Measurements from ENCODE around the gene CRACR2A.

The CRACR2A gene

DNA sequence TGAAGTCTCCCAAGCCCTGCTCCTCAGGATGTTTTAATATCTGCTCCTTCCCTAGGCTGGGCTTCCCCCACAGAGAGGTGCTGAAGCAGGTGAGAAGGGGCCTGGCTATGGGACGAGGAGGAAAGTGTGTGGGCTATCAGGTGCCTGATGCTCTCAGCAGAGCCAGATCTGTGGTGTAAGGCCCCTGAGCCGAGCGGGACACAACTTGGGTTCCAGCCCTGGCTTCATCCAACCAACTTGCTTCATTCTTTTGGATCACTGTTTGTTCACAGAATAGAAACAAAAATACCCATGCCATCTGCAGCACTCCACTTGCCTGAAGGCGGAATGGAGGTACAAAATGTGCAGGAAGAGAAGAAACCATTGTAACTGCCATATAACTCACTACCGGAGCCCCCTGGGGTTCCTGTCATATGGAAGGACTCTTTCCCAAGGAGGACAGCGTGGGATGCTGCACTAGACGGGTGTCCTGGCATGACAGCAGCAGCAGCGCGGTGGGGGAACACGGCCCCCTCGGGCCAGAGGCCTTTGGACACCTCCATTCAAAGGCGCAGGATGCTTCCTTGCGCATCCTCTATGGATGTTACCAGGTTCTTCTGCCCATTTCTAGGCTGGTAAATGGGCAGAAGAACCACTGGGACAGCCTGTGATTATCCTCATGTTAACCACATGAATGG lies 95.8 kb downstream of the CRACR2A start:
- no peak for DNase-seq (ENCODE audit: low read depth in 3 of 3, low spot score in 1 of 3)

- DNase-seq (ENCODE audit: low read depth in 3 of 3, low spot score in 1 of 3), result no peak
Observed at GRCh38 chr12:3655328-3655900, 97.5 kb downstream of the CRACR2A start.

- no peak for DNase-seq (ENCODE audit: low read depth in 3 of 3, low spot score in 1 of 3)
Observed at GRCh38 chr12:3651585-3652424, 101.1 kb downstream of the CRACR2A start.

DNA sequence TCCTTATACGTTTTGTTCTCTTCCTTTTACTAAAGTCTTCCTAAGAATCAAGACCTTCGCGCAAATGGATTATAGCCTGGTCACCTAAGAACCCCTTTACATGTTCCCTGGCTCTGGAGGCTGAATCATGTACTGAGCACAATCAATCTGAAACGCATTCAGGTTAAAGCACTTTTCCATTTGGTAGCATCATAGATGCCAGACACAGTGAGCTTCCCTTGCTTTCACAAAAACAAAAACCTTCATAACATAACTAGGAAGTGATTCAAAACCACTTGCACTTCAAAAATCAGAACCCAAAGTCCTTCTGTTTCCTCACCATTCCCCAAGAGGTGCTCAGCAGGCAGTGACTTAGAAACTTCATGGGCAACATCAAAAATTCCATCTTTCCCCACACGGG lies 105.4 kb downstream of the CRACR2A start:
- no peak for DNase-seq (ENCODE audit: low read depth in 3 of 3, low spot score in 1 of 3)

GRCh38 chr12:3646561-3647241 lies 106.2 kb downstream of the CRACR2A start:
- DNase-seq (ENCODE audit: low read depth in 3 of 3, low spot score in 1 of 3), result no peak

DNA sequence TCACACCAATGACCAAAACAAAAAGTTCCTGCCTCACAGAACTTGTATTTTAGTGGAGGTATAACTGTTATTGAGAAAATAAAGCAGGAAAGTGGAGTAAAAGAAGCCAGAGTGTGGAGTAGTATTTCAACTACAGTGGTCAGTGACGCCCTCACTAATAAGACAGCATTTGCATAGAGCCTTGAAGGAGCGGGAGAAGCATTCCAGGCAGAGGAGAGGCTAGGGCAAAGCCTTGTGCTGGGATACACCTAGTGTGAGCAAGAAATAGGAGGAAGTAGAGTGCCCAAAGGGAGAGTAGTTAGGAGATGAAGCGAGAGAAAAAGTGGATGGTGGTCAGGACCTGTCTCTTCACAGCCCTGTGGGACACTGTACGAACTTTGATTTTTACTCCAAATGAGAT lies 107.8 kb downstream of the CRACR2A start:
- DNase-seq (ENCODE audit: low read depth in 3 of 3, low spot score in 1 of 3), result no peak

DNA sequence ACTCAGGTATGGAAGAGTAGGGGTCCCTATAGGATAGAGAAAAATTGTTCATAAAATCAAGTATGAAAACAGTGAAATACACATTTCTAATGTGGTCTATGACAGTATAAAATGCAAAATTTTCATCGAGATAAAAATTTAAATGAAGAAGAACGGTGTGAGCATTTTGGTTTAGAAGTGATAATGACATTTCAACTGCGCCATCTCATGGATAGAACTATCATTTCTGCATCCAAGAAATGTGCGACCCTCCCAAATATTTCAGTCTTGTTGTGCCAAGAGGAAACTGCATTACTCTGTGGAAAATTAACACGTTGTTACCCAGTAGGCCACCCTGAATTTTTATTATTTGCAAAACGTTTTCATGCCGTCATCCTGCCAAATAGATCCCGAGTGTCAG lies 108.8 kb downstream of the CRACR2A start:
- no peak for DNase-seq (ENCODE audit: low read depth in 3 of 3, low spot score in 1 of 3)

DNA sequence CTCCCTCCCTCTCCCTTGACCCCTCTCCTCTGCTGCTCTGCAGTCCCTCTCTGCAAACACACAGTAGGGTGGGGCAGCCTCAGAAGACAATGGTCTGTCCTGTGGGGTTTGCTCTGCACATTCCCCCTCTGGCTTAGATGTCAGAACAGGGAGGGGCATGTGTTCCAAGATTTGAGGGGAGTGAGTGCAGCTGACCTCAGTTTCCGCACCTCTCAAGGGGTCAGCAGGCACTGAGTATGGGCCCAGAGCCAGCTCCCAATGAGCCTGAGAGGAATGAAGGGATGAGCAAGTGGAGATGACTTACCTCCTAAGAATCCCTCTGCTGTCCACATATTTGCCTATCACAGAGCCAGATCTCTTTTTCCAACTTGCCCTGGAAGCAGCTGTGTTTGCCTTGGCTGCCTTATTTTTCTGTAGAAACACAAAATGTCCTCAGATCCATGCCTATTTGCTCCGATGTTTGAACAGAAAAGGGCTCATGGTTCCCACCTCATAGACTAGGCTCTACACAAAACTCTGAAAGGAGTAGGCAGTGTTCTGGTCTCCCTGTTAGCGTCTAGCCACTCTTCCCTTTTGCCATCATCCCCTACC lies 111.4 kb downstream of the CRACR2A start:
- DNase-seq (ENCODE audit: low read depth in 3 of 3, low spot score in 1 of 3), result no peak

GRCh38 chr12:3636328-3636727 lies 116.6 kb downstream of the CRACR2A start:
- DNase-seq (ENCODE audit: low read depth in 3 of 3, low spot score in 1 of 3), result no peak

GRCh38 chr12:3634348-3634747 lies 118.6 kb downstream of the CRACR2A start:
- DNase-seq (ENCODE audit: low read depth in 3 of 3, low spot score in 1 of 3), result no peak

DNA sequence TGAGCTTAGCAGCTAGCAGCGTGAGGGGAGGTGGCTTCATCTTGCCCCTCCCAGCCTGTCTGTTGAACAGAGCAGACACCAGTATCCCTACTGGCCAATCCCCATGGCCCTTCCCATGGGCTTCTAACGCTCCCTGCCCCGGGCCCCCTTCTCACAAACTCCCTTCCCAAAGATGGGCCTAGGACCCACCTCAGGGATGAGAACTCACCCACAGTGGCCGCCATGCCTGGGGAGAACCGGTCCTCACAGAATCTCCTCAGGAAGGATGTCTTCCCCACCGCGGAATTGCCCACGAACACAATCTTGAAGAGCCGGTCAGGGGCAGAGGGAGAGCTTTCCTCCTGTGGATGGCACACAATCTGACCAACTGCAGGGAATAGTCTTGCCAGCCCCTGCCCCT lies 119.5 kb downstream of the CRACR2A start:
- no peak for DNase-seq (ENCODE audit: low read depth in 3 of 3, low spot score in 1 of 3)

DNA sequence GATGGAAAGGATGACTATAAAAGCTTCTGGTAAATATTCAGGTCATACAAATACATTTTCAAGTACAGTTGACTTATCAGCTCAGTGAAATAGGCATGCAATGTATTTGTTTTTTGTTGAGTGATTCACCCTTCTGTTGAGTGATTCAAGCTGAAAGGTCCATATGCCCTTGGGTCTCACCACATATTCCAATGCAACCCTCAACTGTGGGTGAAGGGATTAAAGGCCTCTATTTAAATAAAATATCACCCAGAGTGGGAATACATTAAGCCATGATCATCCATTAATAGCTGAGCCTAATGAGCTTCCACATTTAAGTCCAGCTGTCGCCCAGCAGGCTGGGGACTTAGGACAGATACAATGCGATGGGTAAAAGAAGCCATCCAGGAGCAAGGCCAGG lies 120.2 kb downstream of the CRACR2A start:
- DNase-seq (ENCODE audit: low read depth in 3 of 3, low spot score in 1 of 3), result no peak

- no peak for DNase-seq (ENCODE audit: low read depth in 3 of 3, low spot score in 1 of 3)
Observed at GRCh38 chr12:3632256-3632655, 120.7 kb downstream of the CRACR2A start.

DNA sequence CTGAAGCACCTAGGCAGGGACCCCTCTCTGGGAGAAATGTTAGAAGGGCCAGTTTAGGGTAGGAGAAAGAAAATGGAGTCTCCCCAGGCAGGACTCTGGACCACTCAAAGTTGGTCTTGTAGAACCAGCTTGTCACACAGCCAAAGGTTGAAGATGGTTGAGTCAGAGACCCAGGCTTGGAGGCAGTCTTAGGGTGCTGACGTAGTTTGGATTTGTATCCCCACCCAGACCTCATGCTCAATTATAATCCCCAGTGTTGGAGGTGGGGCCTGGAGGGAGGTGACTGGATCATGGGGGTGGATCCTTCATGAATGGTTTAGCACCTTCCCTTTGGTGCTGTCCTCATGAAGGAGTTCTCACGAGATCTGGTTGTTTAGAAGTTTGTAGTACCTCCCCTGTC lies 121.2 kb downstream of the CRACR2A start:
- DNase-seq (ENCODE audit: low read depth in 3 of 3, low spot score in 1 of 3), result no peak

- DNase-seq (ENCODE audit: low read depth in 3 of 3, low spot score in 1 of 3), result no peak
Observed at GRCh38 chr12:3631272-3631637, 121.7 kb downstream of the CRACR2A start.

GRCh38 chr12:3630621-3631271 lies 122.2 kb downstream of the CRACR2A start:
- DNase-seq (ENCODE audit: low read depth in 3 of 3, low spot score in 1 of 3), result no peak

DNA sequence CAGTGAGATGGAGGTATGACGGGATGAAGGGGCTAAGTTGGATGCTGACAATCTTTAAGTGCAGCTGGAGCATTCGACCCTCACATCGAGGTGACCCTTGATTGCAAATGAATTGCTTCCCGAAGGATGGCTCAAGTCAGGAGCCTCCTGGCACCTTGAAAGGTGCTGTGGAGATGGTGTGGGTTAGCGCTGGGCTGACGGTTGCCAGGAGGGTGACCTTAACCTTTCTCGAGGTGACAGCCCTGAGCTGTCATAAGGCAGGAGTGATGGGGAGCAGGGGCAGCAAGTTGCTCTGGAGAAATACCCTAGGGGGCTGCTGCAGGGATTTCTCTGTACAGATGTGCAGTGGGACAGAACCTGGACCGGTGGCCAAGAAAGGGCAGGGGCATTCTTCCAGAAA lies 122.8 kb downstream of the CRACR2A start:
- DNase-seq (ENCODE audit: low read depth in 3 of 3, low spot score in 1 of 3), result no peak

GRCh38 chr12:3629057-3629830 lies 123.7 kb downstream of the CRACR2A start:
- no peak for DNase-seq (ENCODE audit: low read depth in 3 of 3, low spot score in 1 of 3)

GRCh38 chr12:3628629-3629028 lies 124.3 kb downstream of the CRACR2A start:
- no peak for DNase-seq (ENCODE audit: low read depth in 3 of 3, low spot score in 1 of 3)

DNA sequence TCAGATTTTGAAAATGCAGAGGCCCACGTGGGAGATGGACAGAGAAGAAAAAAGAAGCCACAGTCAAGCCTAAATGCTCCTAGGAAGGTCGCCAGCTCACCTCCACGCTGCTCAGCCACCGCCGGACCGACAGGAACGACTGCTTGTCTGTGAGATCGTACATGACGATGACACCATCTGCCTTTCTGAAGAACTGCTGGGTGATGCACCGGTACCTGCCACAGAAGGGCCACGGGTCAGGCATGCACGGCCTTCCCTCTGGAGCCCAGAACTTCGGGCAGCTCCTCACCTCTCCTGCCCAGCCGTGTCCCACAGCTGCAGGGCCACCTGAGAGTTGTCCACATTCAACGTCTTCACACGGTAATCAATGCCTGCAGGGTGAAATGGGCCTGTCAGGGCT lies 125.6 kb downstream of the CRACR2A start:
- no peak for DNase-seq (ENCODE audit: low read depth in 3 of 3, low spot score in 1 of 3)

All from stimulated activated CD4-positive, alpha-beta T cell treated with anti-CD3 and anti-CD28 coated beads, TNF-alpha, amount 100 ng/mL, for 1 hour (primary cell).